GM21619 (cell line): ENCODE results near the gene CIRBP.

Source experiments
- ATAC-seq: cut with Tn5 transposase; IDR thresholded peaks from one replicate; pipeline ENCODE4 v1.9.1; 2021; ENCODE audit not compliant: unreplicated experiment

The CIRBP gene

DNA sequence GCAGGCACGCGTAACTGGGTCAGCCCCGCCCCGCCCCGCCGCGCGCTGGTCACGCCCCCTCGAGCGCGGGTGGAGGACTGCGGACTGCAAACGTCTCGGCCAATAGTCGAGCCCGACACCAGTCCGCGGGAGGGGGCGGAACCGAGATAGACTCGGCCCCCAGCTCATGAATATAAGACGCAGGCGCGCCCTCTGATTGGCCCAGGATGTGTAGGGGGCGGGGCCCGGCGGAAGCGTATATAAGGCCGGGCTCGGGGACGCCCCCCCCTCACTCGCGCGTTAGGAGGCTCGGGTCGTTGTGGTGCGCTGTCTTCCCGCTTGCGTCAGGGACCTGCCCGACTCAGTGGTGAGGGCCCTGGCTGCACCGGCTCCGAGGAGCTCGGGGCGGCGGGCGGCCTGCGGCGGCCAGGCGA lies at the start of gene CIRBP:
Gene CIRBP, plus strand, starts transcription at position 268 of the 413 bp plus-strand sequence. CDS start 1,602 bp downstream, outside the sequence.
- ATAC-seq: peak; percentile 38

DNA sequence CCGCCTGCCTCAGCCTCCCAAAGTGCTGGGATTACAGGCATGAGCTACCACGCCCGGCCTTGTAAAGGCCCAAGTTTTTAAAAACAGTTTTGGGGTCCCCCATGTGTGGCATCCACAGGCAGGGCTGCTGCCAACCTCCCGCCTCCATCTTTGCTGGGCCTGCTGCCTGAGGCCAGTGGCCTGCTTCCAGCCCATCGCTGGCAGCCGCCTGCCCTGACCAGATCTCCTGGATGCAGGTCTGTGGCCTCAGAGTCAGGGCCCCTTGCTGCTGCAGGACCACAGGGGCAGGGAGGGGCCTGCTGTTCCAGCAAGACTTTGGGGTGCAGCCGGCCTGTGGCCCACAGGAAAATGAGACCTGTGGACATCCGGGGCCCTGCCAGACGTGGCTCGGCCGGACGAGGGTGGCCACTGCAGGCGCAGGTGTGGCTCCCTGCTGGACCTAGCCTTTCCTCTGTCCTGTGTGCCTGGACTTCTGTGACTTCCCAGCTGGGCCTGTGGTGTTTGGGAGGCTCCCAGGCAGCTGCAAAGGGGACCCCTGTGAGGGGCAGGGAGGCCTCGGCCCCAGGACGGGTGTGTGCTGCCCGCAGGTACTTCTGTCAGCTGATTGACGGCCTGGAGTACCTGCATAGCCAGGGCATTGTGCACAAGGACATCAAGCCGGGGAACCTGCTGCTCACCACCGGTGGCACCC lies 49.2 kb upstream of the CIRBP start:
- ATAC-seq: no peak

DNA sequence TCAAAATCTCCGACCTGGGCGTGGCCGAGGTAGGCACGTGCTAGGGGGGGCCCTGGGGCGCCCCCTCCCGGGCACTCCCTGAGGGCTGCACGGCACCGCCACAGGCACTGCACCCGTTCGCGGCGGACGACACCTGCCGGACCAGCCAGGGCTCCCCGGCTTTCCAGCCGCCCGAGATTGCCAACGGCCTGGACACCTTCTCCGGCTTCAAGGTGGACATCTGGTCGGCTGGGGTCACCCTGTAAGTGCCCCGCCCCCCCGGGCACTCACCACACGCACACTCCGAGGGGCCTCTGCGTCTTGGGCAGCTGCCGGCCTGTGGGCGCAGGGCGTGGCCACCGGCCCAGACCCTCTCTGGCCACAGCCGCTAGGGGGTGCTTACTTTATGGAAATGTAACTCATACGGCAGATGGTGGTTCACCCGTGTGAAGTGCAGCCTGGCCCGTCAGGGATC lies 48.6 kb upstream of the CIRBP start:
- ATAC-seq: no peak

DNA sequence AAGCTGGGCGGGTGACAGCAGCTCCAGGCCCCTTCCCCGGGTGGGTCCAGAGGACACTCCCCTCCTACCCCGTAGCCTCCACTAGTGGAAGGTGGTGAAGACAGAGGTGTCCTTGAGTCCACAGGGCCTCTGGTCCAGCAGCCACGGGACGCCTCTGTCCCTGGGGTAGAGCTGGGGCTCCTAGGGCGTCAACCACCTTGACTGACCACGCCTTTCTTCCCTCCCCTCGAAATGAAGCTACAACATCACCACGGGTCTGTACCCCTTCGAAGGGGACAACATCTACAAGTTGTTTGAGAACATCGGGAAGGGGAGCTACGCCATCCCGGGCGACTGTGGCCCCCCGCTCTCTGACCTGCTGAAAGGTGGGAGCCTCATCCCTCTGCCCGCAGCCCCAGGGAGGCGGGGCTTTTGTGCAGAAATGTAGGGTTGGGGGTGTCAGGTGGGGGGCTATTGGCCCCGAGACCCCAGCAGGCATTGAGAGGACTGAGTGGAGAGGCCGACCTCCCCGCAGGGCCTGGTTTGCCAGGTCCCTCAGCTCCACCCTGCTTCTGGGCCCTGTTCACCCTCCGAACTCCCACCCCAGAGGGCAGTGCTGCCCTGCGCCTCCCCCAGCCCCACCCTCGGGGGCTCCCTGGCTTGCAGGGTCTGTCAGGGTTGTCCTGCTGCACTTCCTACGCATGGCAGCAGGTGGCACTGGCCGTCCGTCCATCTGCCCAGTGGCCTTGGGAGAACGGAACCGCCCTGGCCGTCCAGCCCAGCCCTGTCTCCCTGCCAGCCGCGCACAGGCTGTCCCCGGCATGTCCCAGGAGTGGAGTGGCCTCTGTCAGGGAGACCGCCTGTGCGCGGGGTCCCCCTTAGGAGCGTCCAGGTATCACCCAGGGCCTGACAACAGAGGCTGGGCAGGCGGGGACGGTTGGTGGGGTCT lies 47.9 kb upstream of the CIRBP start:
- ATAC-seq: no peak

DNA sequence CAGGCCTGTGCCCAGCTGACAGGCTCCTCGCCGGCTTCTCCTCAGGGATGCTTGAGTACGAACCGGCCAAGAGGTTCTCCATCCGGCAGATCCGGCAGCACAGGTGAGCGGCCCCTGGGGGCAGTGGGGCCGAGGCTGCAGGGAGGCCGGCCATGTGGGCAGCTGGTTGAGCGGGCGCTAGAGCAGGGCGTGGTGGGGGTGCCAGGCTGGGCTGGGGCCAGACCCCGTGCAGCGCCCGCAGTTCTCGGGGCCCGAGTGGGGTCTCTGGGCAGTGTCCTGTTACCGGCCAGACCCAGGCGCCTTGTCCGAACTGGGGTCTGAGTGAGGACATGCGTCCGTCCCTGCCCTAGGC lies 47.3 kb upstream of the CIRBP start:
- ATAC-seq: no peak

DNA sequence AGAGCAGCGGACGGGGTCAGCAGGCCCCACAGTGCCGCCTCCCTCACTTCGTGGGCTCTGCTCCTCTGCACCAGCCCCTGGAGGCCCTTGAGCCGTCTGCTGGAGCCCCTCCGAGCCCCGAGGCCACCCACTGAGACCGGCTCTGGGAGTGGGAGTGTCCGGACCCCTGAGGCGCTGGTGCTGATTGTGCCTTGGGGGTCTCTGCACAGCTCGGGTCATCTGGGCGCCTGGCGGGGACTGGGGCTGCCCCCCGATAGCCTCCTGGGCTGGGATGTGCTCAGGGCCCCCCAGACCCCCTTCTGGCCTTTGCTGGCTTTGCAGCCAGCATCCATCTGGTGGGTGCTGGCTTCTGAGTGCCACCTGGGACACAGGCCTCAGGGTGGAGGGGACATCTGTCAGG lies 46.7 kb upstream of the CIRBP start:
- ATAC-seq: no peak

DNA sequence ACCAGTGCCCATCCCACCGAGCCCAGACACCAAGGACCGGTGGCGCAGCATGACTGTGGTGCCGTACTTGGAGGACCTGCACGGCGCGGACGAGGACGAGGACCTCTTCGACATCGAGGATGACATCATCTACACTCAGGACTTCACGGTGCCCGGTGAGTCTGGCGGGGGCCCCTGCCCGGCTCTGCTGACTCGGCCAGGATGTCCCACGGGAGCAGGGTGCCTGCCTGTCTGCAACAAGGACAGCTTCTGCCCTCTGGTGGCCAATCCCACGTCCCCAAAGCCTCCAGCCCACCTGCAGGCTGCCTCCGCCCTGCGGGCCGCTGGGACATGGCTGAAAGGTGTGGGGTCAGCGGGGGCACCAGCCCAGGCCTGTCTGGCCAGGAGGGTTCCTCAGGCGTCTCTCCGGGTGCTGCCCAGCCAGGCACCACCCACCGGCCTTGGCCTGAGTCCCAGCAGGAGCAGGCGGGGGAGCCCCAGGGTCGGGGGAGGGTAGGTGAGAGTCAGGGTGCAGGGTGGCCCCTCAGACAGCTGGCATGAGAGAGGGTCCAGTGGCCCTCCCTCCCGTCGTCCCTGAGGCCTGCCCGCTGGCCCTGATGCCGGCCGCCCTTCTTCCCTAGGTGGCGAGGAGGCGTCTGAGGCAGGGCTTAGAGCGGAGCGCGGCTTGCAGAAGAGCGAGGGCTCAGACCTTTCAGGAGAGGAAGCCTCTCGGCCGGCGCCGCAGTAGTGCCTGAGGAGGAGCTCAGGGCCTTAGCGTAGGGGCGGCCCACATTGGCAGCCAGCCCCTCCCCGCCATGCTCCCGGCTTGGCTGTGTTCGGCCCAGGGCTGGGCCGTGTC lies 45.9 kb upstream of the CIRBP start:
- ATAC-seq: no peak

DNA sequence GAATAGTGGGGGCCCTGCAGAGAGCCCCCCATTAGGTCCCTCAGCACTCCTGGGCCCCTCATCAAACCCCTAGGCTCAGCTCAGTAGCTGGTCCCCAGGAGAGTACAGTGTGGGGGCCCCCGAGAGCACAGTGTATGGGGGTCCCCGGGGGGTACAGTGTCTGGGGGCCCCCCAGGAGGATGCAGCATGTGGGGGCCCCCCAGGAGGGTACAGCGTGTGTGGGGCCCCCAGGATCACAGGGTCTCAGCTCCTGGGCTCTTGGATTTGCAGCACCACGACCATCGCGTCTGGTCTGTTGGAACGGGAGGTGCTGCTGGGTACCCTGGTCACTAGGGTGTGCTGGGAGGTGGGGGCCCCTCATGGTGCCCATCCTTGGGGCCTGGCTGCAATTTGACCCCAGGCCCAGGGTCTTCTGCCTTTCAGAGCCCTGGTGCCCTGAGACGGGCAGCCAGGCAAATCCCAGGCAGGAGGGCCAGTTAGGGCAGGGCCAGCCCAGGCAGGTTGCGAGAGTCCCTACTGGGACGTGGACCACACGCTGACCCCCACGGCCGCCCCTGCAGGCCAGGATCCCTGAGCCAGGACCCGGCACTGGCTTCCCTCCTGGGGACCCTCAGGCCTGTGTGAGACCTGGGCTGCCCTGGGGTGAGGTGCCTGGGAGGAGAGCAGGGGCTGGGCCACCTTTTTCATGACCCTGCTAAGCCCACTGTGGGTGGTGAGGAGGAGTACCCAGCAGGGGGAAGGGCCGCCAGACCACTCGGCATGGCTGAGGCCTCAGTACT lies 44.9 kb upstream of the CIRBP start:
- no peak for ATAC-seq

DNA sequence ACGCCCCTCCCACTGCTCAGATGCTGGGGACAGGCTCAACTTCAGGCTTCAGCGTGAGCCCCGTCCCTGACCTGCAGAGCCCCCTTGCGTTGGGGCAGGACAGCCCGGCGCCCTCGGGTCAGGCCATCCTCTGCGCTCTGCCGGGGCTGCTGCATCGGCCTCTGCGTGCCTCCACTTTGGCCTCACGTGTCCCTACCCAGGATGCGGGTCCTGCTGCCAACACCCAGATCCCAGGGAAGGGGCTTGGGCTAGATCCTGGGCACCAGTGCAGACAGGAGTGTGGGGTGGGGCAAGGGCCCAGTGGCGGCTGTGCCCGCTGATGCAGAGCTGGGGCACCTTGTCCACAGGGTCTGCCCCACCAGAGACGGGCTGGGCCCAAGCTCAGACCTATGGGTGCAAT lies 44.3 kb upstream of the CIRBP start:
- ATAC-seq: no peak

DNA sequence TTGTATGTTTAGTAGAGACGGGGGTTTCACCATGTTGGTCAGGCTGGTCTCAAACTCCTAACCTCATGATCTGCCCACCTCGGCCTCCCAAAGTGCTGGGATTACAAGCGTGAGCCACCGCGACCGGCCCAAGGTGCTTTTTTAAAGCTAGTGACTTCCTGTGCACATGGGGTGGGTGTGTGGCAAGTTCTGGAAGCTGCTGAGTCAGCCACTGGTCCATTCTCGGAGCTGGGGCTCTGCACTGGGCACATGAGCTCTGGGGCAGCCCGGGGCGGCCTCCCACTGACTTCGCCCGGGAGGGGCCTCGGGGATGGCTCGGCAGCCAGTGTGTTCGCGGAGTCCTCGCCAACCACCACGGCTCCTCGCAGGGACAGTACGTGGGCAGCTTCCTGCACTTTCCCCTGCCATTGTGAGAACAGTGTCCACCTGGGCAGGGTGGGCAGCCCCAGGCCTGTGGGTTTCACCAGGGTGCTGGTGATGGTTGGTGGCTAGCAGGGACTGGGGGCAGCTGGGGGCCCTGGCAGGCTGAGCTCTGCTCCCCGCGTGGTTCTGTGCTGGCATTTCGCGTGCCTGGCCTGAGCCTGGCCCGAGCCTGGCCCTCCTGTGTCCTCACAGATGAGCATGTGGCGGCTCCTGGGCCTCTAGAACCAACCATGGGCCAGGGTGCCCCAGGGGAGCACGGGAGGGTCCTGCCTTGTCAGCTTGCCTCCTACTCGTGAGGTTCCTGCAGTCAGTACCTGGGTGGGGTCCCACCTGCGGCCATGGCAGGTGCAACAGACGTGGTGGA lies 43.5 kb upstream of the CIRBP start:
- ATAC-seq: no peak

DNA sequence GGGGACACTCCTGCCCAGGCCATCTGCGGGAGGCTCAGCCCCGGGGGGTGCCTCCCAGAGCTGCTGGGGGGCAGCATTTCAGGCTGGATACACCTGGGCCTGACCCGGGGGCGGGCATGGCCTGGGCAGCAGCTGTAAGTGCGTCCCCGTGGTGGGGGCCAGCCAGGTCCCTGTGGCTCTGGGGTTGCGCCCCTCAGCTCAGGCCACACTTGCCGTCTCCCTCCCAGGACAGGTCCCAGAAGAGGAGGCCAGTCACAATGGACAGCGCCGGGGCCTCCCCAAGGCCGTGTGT lies 43.0 kb upstream of the CIRBP start:
- ATAC-seq: no peak

DNA sequence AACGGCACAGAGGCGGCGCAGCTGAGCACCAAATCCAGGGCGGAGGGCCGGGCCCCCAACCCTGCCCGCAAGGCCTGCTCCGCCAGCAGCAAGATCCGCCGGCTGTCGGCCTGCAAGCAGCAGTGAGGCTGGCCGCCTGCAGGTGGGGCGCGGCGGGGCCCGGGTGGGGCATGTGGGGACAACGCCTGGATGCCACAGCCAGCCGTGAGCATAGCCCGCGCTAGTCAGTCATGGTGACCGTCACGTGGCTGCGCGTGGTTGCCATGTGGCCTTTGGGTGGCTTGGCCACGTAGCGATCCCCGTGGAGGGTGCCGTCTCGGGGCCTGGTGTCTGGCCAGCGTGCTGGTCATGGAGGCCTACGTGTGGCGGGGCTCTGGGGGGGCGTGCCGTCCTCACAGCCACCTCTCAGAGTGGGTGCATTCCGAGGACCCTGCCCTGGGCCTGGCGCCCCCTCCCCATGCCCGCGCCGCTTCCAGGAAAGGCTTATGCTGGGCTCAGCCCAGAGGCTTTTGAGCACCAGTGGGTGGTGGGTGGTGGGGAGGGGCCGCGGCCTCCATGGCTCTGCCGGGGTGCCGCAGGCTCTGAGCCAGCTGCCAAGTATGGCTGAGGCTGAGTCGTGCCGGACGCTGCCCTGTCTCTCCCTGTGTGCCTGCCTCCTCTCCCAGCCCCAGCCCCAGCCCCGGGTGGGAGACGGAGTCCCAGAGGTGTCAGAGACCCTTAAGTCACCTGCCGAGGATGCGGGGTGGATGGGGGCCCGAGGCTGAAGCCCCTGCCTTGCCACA lies 42.4 kb upstream of the CIRBP start:
- no peak for ATAC-seq

DNA sequence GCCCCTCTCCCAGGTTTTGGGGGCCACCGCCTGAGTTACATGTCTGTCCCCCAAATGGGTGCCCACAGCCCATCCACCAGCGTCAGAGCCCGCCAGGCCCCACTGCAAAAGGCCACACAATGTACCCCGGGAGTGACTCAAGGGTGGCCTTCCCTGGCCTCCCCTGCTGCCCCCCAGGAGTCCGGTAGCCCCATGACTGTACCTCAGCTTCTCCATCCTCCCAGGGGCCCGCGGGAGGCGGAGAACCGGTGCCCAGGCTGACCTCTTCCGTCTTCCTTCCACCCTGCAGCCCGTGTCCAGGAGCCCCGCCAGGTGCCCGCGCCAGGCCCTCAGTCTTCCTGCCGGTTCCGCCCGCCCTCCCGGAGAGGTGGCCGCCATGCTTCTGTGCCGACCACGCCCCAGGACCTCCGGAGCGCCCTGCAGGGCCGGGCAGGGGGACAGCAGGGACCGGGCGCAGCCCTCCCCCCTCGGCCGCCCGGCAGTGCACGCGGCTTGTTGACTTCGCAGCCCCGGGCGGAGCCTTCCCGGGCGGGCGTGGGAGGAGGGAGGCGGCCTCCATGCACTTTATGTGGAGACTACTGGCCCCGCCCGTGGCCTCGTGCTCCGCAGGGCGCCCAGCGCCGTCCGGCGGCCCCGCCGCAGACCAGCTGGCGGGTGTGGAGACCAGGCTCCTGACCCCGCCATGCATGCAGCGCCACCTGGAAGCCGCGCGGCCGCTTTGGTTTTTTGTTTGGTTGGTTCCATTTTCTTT lies 41.7 kb upstream of the CIRBP start:
- no peak for ATAC-seq

DNA sequence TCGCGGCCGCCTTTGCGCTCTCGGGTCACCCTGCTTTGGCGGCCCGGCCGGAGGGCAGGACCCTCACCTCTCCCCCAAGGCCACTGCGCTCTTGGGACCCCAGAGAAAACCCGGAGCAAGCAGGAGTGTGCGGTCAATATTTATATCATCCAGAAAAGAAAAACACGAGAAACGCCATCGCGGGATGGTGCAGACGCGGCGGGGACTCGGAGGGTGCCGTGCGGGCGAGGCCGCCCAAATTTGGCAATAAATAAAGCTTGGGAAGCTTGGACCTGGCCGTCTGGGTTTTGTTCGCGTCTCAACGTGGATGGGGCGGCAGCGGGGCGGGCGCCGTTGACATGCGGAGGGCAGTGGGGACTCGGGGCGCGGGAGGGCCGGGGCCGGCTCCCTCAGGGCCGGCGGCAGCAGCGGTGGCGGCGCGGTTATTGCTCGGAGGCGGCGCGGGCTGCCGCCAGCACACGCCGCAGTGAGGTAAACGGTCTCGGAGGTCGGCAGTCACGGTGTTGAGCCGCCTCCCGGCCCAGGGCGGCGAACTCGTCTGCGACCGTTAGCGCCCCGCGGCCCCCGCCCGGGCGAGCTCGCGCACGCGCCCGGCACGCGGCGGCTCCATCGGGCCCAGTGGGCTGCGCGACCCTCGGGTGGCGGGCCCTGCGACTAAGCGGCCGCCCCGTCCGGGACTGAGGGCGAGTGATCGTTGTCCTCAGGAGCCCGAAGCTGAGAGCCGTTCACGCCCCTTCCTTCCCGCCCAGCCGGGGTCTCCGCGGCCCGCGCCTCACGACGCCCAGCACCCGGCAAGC lies 40.8 kb upstream of the CIRBP start:
- ATAC-seq: no peak

DNA sequence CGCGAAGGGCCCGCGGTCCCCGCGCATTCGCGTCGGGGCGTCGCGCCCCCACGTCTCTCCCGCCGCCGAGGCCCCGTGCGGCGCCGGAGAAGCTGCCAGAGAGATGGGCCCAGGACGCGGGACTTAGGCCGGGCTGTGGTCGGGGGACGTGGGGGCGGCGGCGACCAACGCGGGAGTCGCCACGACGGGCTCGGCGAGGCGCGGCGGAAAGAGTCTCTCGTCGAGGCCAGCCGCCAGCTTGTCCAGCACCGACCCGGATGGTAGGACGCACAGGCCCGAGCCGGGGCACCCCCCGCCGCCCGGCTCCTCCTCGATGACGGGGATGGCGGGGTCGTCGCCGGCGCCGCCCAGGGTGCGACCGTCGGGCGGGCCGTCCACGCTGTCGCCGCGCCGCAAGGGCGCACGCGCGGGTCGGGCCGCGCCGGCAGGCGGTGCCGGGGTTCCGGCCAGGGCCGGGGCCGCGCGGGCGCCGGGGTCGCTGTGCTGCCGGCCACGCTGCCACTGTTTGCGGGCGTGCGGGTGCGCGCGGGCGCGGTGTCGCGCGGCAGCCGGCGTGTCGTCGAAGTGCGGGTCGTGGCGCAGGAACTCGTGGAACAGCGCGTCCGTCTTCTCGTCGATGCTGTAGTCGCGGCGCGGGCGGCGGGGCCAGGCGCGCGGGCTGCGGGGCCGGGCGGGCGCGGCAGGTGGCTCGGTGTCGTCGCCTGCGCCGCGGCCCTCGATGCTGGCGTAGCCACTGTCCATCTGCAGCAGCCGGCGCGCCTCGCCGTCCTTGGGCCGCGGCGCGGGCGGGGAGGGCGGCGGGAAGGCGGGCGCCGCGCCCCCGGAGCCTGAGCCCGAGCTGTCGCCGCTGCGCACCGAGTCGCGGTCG lies 39.8 kb upstream of the CIRBP start:
- no peak for ATAC-seq

DNA sequence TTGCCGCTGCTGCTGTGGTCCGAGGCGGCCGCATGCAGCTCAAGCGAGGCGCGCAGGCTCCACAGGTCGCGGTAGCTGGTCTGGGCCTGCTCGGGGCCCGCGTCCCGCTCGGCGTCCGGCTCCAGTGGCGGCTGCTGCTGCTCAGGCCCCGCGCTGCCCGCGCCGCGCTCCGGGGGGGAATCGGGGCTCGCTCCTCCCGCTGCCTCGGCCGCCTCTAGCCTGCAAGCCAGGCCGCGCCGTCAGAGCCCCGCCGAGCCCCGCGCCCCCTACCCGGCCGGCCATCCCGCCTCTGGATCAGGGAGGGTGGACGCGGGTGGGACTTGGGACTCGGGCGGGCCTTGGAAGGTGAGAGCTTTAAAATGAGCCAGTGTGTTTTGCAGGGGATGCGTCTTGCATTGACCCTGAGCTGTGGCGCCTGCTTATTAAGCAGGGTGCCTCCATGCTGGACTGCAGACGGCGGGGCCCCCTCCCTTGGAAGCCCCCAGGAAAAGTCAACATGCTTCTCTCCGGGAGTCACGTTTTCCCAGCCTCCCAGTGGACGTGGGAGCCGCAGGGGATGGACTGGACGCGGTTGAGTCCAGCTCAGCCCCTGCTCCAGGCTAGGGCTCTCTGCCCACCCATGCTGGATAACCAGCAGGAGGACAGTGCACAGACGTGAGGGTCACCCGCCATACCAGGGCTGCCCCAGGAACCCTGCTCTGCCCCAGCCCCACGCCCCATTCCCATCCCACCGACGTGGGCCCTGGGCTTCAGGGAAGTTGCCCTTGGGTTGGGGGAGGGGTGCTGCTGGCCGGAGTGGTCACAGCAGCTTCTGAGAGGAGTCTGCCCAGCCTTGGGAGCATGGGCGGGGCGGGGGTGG lies 39.0 kb upstream of the CIRBP start:
- no peak for ATAC-seq
